ENCODE results near the gene TEC.

DNA sequence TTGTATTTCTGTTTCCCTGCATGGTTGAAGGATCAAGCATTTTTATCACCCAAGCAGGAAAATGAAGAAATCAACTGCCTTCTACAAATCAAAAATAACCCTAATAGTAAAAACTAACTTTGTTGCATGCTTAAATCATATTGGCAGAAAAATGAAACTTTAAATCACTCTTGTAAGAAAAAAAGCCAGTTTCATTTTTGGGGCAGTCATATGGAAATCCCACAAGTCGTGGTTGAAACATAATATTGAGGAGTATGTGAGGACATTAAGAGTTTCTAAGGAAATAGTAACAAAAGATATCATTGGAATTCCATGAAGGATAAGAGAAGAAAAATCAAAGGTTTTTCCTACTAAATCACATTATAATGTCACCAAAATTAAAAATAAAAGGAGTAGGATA is 8.4 kb downstream of the TEC start:
- TF ChIP-seq EZH2phosphoT487 (IDR thresholded peaks at IDR 0.05) (no peak), EZH2 (IDR thresholded peaks at IDR 0.05) (no peak)
- TF ChIP-seq, protein P1, sequence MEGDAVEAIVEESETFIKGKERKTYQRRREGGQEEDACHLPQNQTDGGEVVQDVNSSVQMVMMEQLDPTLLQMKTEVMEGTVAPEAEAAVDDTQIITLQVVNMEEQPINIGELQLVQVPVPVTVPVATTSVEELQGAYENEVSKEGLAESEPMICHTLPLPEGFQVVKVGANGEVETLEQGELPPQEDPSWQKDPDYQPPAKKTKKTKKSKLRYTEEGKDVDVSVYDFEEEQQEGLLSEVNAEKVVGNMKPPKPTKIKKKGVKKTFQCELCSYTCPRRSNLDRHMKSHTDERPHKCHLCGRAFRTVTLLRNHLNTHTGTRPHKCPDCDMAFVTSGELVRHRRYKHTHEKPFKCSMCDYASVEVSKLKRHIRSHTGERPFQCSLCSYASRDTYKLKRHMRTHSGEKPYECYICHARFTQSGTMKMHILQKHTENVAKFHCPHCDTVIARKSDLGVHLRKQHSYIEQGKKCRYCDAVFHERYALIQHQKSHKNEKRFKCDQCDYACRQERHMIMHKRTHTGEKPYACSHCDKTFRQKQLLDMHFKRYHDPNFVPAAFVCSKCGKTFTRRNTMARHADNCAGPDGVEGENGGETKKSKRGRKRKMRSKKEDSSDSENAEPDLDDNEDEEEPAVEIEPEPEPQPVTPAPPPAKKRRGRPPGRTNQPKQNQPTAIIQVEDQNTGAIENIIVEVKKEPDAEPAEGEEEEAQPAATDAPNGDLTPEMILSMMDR (IDR thresholded peaks at IDR 0.05) = no peak

Measured in neural progenitor cell (in vitro differentiated cells).